K562 (cell line): ENCODE data around the gene HGS. TPM values are rescaled to one million over a fixed set of nuclear protein-coding genes. Genes with fewer than 3 reads are reported as not detected.

ENCODE experiments used
- CREB1 ChIP-seq, 2 experiments: sonication (generic) in 1 of 2; formaldehyde crosslinking in 1 of 2; IDR thresholded peaks; 2 replicates each; pipeline versions ENCODE4 v1.6.1 to v1.8.0; 2012 to 2022; ENCODE audit warnings: inconsistent platforms in 1 of 2, mild to moderate bottlenecking in 1 of 2, missing genetic modification reagents in 1 of 2, moderate library complexity in 1 of 2
- ETV5 ChIP-seq: sonication (generic); formaldehyde crosslinking; IDR thresholded peaks from 2 replicates; pipeline ENCODE4 v1.4.0; 2020; ENCODE audit warnings: low read depth, mild to moderate bottlenecking, missing genetic modification reagents
- GATAD2A ChIP-seq: fragments of 450-650 bp; IDR thresholded peaks from 2 replicates; pipeline ENCODE4 v1.6.1; 2017
- GATAD2B ChIP-seq: fragments of 450-650 bp; IDR thresholded peaks from 2 replicates; pipeline ENCODE4 v1.6.1; 2017; ENCODE audit warnings: mild to moderate bottlenecking, borderline replicate concordance
- HMGXB4 ChIP-seq: sonication (generic); formaldehyde crosslinking; IDR thresholded peaks from 2 replicates; pipeline ENCODE4 v1.8.1; 2023; ENCODE audit warnings: mild to moderate bottlenecking, missing genetic modification reagents
- HNRNPUL1 ChIP-seq: fragments of 200-400 bp; formaldehyde crosslinking; IDR thresholded peaks from 2 replicates; pipeline ENCODE4 v1.6.1; 2017; ENCODE audit warnings: low read length
- IRF9 ChIP-seq: fragments of 450-650 bp; IDR thresholded peaks from 2 replicates; pipeline ENCODE4 v1.6.1; 2016; ENCODE audit warnings: missing biosample characterization, missing genetic modification characterization
- MTF1 ChIP-seq: fragments of 250-450 bp; sonication (Bioruptor Pico); IDR thresholded peaks from 2 replicates; pipeline ENCODE4 v1.9.0; 2021; ENCODE audit warnings: moderate library complexity, mild to moderate bottlenecking, inconsistent platforms, borderline replicate concordance
- NFE2 ChIP-seq: IDR thresholded peaks from 2 replicates; pipeline ENCODE4 v1.6.1; 2014; ENCODE audit warnings: antibody characterized with exemption, low read depth
- NR4A1 ChIP-seq, 2 experiments: fragments of 250-450 bp in 1 of 2; fragments of 450-650 bp in 1 of 2; sonication (Bioruptor Pico) in 1 of 2; IDR thresholded peaks; 2 replicates each; pipeline versions ENCODE4 v1.4.0 to v1.6.1; 2016 to 2020; ENCODE audit warnings: mild to moderate bottlenecking in 2 of 2, missing compliant biosample characterization in 1 of 2, missing genetic modification characterization in 1 of 2, moderate library complexity in 1 of 2
- PCBP2 ChIP-seq: fragments of 200-400 bp; formaldehyde crosslinking; IDR thresholded peaks from 2 replicates; pipeline ENCODE4 v1.6.1; 2018; ENCODE audit warnings: low read length, low read depth, mild to moderate bottlenecking, moderate library complexity; ENCODE audit not compliant: poor library complexity, severe bottlenecking
- POLR2A ChIP-seq: fragments of 450-650 bp; conservative IDR thresholded peaks from 2 replicates; pipeline ENCODE4 v1.6.1; 2016
- REST ChIP-seq, 2 experiments: fragments of 450-650 bp; formaldehyde crosslinking in 1 of 2; IDR thresholded peaks; 2 replicates each; pipeline versions ENCODE4 v1.4.0 to v1.6.1; 2014 to 2020; ENCODE audit warnings: mild to moderate bottlenecking in 2 of 2, borderline replicate concordance in 1 of 2, low read depth in 1 of 2
- RNF2 ChIP-seq: sonication (generic); IDR thresholded peaks from 2 replicates; pipeline ENCODE4 v1.6.1; 2016
- ZFP91 ChIP-seq: sonication (generic); formaldehyde crosslinking; IDR thresholded peaks from 2 replicates; pipeline ENCODE4 v1.8.0; 2022; ENCODE audit warnings: mild to moderate bottlenecking, missing genetic modification reagents
- ZNF699 ChIP-seq: fragments of 250-450 bp; sonication (Bioruptor Pico); IDR thresholded peaks from 2 replicates; pipeline ENCODE4 v1.8.0; 2021; ENCODE audit warnings: mild to moderate bottlenecking, moderate library complexity; ENCODE audit not compliant: insufficient replicate concordance
- polyA plus RNA-seq, 8 experiments: library from polyadenylated mRNA; depleted of rRNA in 4 of 8; stranded (reverse) in 5 of 8; unstranded in 3 of 8; fragments of >200 nt; fragmentation: Nextera tagmentation in 2 of 8; fragmentation: Illumina TruSeq in 1 of 8; extraction: Ambion mirVana in 2 of 8; extraction: Trizol in 1 of 8; gene quantifications; 2 replicates each; pipeline versions ENCODE4 v1.2.1 to v1.2.3, GENCODE V29; 2011 to 2014; ENCODE audit warnings: inconsistent platforms in 1 of 8, missing spikeins in 1 of 8
- total RNA-seq, 7 experiments: library from RNA; depleted of rRNA in 6 of 7; stranded (reverse); fragments of >200 nt in 6 of 7; fragmentation: Illumina TruSeq in 2 of 7; extraction: Trizol in 2 of 7; gene quantifications; 2 replicates each; pipeline versions ENCODE4 v1.2.1 to v1.2.3, GENCODE V29; 2011 to 2021; ENCODE audit warnings: low replicate concordance in 1 of 7

HGS gene
- total and polyA plus RNA-seq, 9 of the 15 experiments (the other 6 are each of a cell fraction or from before 2014, with no cell fraction given): 3.9 to 176 (median 77.1) TPM

GRCh38 chr17:81684442-81684911 is 666 bp downstream of the HGS start (continued):
- TF ChIP-seq REST (IDR thresholded peaks at IDR 0.05; ENCODE audit: borderline replicate concordance) (no peak), REST (CRISPR knock-in tag; IDR thresholded peaks at IDR 0.05; ENCODE audit: low read depth) (no peak), RNF2 (peak; percentile 60; the same call in 1 of the 2 replicates), PCBP2 (no peak), GATAD2A (no peak), HMGXB4 (CRISPR knock-in tag) (peak; percentile 67; the same call in 1 of the 2 replicates), ETV5 (CRISPR knock-in tag) (no peak), HNRNPUL1 (no peak), CREB1 (IDR thresholded peaks at IDR 0.05) (no peak), CREB1 (CRISPR knock-in tag; IDR thresholded peaks at IDR 0.05) (peak; percentile 37; the same call in 1 of the 2 replicates), NFE2 (peak; percentile 60), ZFP91 (no peak), MTF1 (CRISPR knock-in tag) (no peak), ZNF699 (CRISPR knock-in tag) (no peak), IRF9 (peak; percentile 8; the same call in 1 of the 2 replicates), NR4A1 (CRISPR knock-in tag; IDR thresholded peaks at IDR 0.05) (no peak), NR4A1 (tag; IDR thresholded peaks at IDR 0.05) (no peak), POLR2A (no peak), GATAD2B (no peak)
